NCI-H2107 (cell line): ENCODE data around the gene PPEF2.

Source experiments
- DNase-seq: peaks from one replicate; lab custom pipeline; 2025; lab: John Stamatoyannopoulos, UW

PPEF2 gene

GRCh38 chr4:75892508-75892907 is 9.7 kb downstream of the PPEF2 start:
- no peak for DNase-seq

DNA sequence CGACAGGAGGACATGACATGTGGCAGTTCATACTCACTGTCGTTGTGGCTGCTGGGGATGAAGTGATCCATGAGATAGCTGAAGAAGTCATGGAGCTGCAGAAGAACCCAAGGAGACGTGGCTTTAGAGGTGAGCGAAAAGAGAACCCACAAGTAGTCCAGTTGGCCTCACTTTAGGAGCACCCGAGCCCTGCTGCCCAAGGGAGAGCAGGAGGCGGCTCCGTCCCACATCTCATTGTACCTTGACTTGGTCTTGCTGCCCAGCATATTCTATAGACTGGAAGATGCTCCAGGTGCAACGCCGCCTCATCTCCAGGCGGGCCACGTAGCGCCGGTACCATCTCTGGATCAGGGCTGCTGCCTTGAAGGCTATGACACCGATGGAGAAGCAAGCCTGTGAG is 10.6 kb downstream of the PPEF2 start:
- DNase-seq, result no peak

DNA sequence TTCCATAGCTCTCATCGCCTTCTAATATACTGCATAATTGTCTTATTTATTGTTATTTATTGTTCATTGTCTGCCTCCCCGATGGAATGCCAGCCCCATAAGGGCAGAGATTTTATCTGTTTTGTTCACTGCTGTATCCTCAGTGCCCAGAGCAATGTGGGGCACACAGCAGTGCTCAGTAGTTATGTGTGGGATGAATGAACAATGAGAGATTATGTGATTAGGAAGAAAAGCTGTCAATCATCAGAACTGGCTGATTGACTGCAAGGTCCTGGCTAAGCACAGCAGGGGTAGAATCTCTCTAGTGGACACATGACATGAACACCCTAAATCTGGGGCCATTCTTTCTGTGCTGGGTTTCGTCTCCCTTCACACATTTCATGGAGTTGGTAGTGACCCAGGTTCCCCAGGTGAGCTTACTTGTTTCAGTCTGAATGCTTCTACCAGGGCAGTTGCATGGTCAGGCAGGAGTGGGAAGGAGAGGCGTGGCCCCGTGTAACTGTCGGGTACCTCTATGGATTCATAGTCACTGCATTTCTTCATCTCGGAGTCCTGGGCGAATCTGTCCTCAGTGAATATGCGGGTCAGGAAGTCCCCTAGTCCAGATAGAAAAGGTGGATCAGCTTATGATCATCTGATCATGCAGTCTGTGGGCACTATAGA is 12.6 kb downstream of the PPEF2 start:
- no peak for DNase-seq

GRCh38 chr4:75886104-75886503 is 16.1 kb downstream of the PPEF2 start:
- DNase-seq, result no peak

DNA sequence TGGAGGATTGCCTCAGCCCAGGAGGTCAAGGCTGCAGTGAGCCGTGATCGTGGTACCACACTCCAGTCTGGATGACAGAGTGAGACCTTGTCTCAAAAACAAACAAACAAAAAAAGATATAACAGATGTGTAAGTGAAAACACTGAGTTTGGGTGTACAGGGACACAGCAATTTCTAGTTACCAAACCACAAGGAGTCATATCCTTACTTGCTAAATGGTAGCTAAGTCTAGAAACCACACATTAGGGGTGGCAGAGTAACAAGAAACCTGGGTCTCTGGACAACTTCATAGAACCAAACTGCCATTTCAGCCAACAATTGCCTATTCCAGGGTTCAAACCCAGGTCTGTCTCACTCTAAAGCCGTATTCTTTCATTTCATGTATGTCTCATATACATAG is 20.8 kb downstream of the PPEF2 start:
- no peak for DNase-seq

- DNase-seq, result no peak
Measured at GRCh38 chr4:75880278-75880677, 22.0 kb downstream of the PPEF2 start.

GRCh38 chr4:75878246-75878756 is 24.0 kb downstream of the PPEF2 start:
- no peak for DNase-seq

DNA sequence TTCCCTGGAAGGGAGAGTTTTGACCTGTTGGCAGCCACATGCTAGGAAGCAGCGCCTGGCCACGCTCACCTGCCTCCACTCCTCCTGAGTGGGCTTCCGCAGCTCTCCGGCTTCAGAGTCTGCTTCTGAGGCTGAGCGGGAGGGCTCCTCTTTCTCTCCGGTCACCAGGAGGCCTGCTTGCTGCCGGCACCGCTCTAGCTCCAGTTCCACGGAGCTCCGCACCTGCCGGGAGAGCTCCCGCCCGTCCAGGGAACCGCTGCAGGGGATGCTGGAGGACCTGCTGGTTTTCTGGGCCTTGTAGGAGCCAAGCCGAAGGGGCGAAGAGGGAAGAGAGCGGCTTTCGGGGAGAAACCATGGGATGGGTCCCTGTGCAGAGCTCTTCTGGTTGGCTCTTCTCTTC is 26.0 kb downstream of the PPEF2 start:
- no peak for DNase-seq

DNA sequence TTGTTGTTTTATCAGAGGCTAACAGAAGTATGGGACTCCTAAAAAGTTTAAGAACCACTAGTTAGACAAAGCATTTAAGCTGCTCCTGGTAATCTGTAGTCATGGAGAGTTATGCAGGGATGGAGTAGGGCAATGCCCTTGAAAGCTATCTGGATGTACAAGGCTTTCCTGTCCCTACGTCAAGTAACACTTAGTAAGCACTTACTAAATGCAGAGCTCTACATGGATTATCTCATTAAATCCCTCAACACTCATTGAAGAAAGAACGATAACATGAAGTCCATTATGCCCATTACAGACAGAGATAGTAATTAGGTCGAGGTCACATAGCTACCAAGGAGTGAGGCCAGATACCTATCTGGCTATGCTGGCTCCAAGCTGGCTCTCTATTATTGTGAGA is 33.2 kb downstream of the PPEF2 start:
- no peak for DNase-seq

DNA sequence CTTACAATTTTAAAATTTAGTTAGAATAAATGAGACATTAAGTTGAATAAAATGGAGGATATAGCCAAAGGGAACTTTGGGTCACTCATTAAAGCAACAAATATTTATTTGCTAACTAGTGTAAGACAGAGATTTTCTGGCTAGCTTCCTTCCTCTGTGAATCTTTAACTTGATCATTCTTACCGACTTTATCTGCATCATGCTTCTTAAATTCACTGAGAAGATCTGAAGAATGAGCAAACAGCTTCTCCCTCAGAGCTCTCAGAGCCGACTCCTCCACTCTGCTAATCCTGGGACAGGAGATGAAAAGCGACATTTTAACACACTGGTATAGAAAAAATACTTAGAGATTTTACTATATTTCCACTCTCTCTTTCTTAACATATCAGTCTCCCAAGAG is 35.1 kb downstream of the PPEF2 start:
- DNase-seq, result no peak

DNA sequence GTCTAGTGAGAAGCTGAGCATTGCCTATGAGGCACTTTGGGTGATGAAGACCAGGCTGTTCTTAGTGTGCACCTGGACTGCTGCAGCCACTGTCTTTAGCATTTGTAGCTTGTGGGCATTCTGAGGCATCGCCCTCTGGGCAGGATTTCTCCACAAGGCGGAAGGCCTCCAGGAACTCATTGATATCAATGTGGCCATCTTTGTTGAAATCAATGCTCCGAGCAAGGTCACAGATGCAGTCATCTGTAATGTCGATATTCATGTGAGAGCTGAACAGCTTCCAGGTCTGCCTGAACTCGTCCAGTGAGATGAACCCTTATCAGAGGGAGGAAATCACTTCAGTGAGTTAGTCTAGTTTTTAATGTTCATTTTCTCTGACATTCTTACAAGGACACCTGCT is 41.6 kb downstream of the PPEF2 start:
- DNase-seq, result no peak

GRCh38 chr4:75858721-75859120 is 43.5 kb downstream of the PPEF2 start:
- no peak for DNase-seq

DNA sequence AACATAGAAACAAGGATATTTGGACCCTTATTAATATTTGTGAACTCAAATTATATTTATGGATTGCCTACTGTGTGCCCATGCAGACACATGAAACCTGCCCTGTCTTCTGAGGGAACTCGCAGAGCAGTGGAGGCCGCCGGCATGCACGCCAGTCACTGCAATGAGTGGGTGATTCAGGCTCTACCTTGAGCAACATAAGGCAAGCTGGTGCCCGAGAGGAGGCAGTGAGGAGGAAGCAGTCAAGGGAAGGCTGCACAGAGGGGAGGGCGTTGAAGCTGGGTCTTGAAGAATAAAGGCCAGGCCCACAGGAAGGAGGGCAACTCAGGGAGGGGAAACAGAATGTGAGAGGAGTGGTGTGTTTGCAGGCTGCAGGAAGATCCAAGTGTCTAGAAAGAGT is 52.8 kb downstream of the PPEF2 start:
- DNase-seq, result no peak

GRCh38 chr4:75848891-75849290 is 53.4 kb downstream of the PPEF2 start:
- no peak for DNase-seq

DNA sequence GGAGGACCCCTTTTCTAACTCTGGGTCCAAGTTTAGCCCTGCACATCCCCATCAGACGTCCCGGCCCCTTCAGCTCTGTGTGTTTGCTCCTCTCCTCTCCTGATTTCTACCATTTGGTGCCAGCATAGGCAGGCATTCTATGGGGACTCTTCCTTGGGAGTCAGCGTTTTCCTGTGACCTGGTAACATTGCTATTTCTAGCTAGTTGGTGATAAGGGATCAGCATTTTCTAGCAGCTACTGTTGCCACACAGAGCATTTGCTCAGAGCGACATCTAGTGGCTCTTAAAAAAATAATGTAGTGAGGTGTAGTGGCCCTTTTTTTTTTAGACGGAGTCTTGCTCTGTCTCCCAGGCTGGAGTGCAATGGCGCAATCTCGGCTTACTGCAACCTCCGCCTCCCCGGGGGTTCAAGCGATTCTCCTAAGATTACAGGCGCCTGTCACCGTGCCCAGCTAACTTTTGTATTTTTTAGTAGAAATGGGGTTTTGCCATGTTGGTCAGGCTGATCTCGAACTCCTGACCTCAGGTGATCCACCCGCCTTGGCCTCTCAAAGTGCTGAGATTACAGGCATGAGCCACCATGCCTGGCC is 54.0 kb downstream of the PPEF2 start:
- peak; percentile 29 for DNase-seq

DNA sequence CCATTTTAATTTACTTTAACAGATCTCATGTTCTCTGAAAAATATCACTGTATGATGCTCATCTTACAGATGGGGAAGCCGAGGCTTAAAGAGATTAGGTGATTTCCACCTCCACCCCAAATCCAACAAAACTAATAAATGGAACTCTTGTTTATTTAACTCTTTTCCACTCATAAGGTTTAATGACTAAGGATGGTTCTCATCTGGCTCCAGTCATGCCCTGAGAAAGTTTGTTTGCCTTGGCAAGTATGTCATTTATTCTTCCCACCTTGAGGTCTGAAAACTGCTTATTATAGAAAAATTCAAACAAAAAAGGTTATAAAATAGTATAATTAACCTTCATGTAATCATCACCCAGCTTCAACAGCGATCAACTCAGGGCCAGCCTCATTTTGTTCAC is 56.3 kb downstream of the PPEF2 start:
- no peak for DNase-seq

GRCh38 chr4:75844151-75844662 is 58.0 kb downstream of the PPEF2 start:
- DNase-seq, result no peak

GRCh38 chr4:75843596-75843995 is 58.7 kb downstream of the PPEF2 start:
- DNase-seq, result no peak

- no peak for DNase-seq
Measured at GRCh38 chr4:75841641-75842520, 60.4 kb downstream of the PPEF2 start.

- DNase-seq, result no peak
Measured at GRCh38 chr4:75834772-75835154, 67.5 kb downstream of the PPEF2 start.

GRCh38 chr4:75834095-75834771 is 68.0 kb downstream of the PPEF2 start:
- no peak for DNase-seq

DNA sequence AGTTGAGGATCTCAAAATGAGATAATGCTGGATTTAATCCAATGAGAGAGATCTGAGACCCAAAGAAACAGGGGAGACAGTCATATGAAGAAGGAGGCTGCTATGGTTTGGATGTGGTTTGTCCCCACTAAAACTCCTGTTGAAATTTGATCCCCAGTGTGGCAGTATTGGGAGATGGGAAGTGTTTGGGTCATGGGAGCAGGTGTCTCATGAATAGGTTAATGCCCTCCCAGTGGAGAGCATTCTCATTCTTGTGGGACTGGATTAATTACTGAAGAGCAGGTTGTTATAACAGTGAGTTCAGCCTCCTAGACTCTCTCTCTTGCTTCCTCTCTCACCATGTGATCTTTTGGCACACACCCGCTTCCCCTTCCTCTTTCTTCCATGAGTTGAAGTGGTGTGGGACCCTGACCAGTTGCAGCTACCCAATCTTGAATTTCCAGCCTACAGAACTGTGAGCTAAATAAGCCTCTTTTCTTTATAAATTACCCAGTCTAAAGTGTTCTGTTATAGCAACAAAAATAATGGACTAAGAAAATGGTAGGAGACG is 70.3 kb downstream of the PPEF2 start:
- peak; percentile 9 for DNase-seq
